ENCODE results near the gene SDC3. TPM values are rescaled to one million over a fixed set of nuclear protein-coding genes. Genes with fewer than 3 reads are reported as not detected.

SDC3 gene
- total RNA-seq, 1 experiment from 2014 or later: 33.7 TPM

GRCh38 chr1:30883389-30884172 is 25.0 kb downstream of the SDC3 start:
- no peak overlapping the region for H2AFZ ChIP-seq
- no peak for TF ChIP-seq CTCF (conservative IDR thresholded peaks at IDR 0.05)
- TF ChIP-seq EZH2 (IDR thresholded peaks at IDR 0.05; ENCODE audit: low read depth): no peak
- no peaks in the 10 kb centered on the region for H4K20me1 ChIP-seq (ENCODE audit: insufficient read depth)
- no peak overlapping the region for H3K27ac ChIP-seq
- no peaks in the 10 kb centered on the region for H3K36me3 ChIP-seq (ENCODE audit: low read depth)
- no peak overlapping the region for H3K4me2 ChIP-seq
- no peaks in the 10 kb centered on the region for H3K9me2 ChIP-seq (ENCODE audit: insufficient read depth)
- no peaks in the 10 kb centered on the region for H3K27me3 ChIP-seq (ENCODE audit: insufficient read depth, low read depth)
- BruUV-seq (replicated peaks): no TSS peak
- POLR2A ChIA-PET (ENCODE audit: unreplicated experiment): no interaction called here
- no peaks in the 10 kb centered on the region; the same call in 1 of the 2 replicates for H3K4me1 ChIP-seq (replicated peaks; ENCODE audit: insufficient read depth)
- no peaks in the 10 kb centered on the region for H3K9me3 ChIP-seq (ENCODE audit: insufficient read depth, low read depth)
- H3K79me2 ChIP-seq (ENCODE audit: low read depth): no peaks in the 10 kb centered on the region
- no peak overlapping the region for H3K4me3 ChIP-seq
- CTCF ChIA-PET: no interaction called here
- DNase-seq: no peak
- intact Hi-C loops (cut with micrococcal nuclease; ENCODE audit: unreplicated experiment): no loop called here
- H3F3A ChIP-seq (ENCODE audit: insufficient read depth, low read depth): no peaks in the 10 kb centered on the region

DNA sequence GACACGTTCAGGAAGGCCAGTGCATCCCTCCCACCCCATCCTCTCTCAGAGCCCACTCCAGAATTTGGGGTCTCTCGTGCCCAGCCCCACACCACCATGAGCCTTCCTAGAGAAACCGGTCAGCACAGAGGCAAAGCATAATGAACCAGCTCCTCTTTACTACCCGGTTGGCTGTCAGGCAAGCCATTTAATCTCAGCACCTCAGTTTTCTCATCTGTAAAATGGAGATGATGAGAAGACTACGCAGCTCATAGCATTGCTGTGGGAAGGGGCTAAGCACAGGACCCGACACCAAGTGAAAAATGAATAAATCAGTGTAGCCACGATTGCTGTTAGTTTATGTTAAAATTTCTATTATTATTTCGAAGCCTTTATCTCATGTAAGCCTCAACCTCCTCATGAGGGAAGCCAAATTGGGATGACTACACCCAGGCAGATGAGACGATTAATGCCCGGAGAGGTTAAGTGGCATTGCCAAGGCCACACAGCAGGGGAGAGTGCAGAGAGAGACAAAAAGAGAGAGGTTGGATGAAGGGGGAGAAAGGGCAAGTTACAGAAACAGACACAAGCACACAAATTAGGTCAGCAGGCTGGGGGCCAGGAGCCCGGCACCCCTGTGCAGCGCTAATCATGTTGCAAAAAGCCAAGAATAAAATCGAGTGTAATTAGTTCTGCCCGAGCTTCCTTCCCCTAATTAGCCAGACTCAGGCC is 25.7 kb downstream of the SDC3 start:
- ChIA-PET POLR2A (ENCODE audit: unreplicated experiment) (no interaction called here), CTCF (no interaction called here)
- no peak overlapping the region for H2AFZ ChIP-seq
- intact Hi-C loops (cut with micrococcal nuclease; ENCODE audit: unreplicated experiment): no loop called here
- H3K27me3 ChIP-seq (ENCODE audit: insufficient read depth, low read depth): no peaks in the 10 kb centered on the region
- TF ChIP-seq CTCF (conservative IDR thresholded peaks at IDR 0.05): no peak
- TF ChIP-seq EZH2 (IDR thresholded peaks at IDR 0.05; ENCODE audit: low read depth): no peak
- no peak overlapping the region for H3K4me2 ChIP-seq
- no peaks in the 10 kb centered on the region for H3K79me2 ChIP-seq (ENCODE audit: low read depth)
- H3K4me1 ChIP-seq (replicated peaks; ENCODE audit: insufficient read depth): no peaks in the 10 kb centered on the region; the same call in 1 of the 2 replicates
- BruUV-seq (replicated peaks): no TSS peak
- H3K27ac ChIP-seq: no peak overlapping the region
- H3F3A ChIP-seq (ENCODE audit: insufficient read depth, low read depth): no peaks in the 10 kb centered on the region
- no peak for DNase-seq
- no peaks in the 10 kb centered on the region for H3K36me3 ChIP-seq (ENCODE audit: low read depth)
- H3K9me3 ChIP-seq (ENCODE audit: insufficient read depth, low read depth): no peaks in the 10 kb centered on the region
- H3K9me2 ChIP-seq (ENCODE audit: insufficient read depth): no peaks in the 10 kb centered on the region
- H3K4me3 ChIP-seq: no peak overlapping the region
- H4K20me1 ChIP-seq (ENCODE audit: insufficient read depth): no peaks in the 10 kb centered on the region

DNA sequence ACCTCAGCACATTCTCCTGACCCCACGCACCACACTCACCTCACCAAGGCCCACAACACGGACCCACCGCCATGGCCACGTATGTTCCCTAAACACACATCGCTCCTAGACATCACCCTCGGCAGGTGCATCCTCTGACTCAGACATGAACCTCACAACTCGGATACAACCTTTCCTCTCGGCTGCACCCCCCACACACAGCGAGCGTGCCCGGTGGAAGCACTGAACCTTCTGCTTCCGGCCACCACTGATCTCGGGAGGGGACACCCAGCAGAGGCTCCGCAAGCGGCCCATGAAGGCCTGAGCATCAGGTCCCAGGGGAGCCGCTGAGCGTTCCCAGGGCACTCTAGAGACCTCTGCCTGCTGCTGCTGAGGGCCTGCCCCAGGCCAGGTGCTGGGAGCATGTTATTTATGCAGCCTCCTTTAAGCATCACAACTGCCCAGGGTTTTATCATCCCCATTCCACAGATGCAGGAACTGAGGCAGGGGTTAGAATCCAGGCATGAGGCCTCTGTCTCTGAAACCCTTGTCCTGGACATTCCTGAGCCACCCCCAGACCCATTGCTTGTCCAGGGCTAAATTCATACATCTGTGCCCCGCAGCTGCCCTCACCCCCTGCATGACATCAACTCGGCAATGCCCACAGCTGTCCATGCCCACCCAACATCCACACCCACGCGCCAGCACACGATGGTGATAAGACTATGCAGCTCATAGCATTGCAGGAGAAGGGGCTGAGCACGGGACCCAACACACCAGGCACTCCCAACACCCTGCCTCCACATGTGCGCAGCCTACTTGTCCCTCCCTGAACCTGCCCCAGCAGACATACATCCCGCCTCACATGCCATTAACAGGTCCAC is 27.0 kb downstream of the SDC3 start:
- Histone ChIP-seq H3K27me3 (ENCODE audit: insufficient read depth, low read depth) (no peaks in the 10 kb centered on the region), H3K4me1 (replicated peaks; ENCODE audit: insufficient read depth) (no peaks in the 10 kb centered on the region; the same call in 1 of the 2 replicates), H3K27ac (no peak overlapping the region), H3K36me3 (ENCODE audit: low read depth) (no peaks in the 10 kb centered on the region), H3K9me2 (ENCODE audit: insufficient read depth) (no peaks in the 10 kb centered on the region), H3K9me3 (ENCODE audit: insufficient read depth, low read depth) (no peaks in the 10 kb centered on the region), H4K20me1 (ENCODE audit: insufficient read depth) (no peaks in the 10 kb centered on the region), H3K4me3 (no peak overlapping the region), H3F3A (ENCODE audit: insufficient read depth, low read depth) (no peaks in the 10 kb centered on the region), H3K4me2 (no peak overlapping the region), H3K79me2 (ENCODE audit: low read depth) (no peaks in the 10 kb centered on the region), H2AFZ (no peak overlapping the region)
- BruUV-seq (replicated peaks): no TSS peak
- no peak for DNase-seq
- CTCF ChIA-PET: no interaction called here
- POLR2A ChIA-PET (ENCODE audit: unreplicated experiment): no interaction called here
- intact Hi-C loops (cut with micrococcal nuclease; ENCODE audit: unreplicated experiment): no loop called here
- TF ChIP-seq EZH2 (IDR thresholded peaks at IDR 0.05; ENCODE audit: low read depth) (no peak), CTCF (conservative IDR thresholded peaks at IDR 0.05) (no peak)

Measured in PC-9 (cell line).